22Rv1 (cell line): ENCODE data around the gene IKZF1.

ENCODE experiments used
- H3K27ac ChIP-seq: fragments of 450-650 bp; 2 replicates; pipeline ENCODE4 v1.5.1; 2017
- ZFX ChIP-seq: fragments of 450-650 bp; IDR thresholded peaks from 2 replicates; pipeline ENCODE4 v1.6.1; 2017; ENCODE audit warnings: antibody characterized with exemption, borderline replicate concordance
- TF ChIP-seq, protein P1 (sequence below): fragments of 450-650 bp; IDR thresholded peaks from 2 replicates; pipeline ENCODE4 v1.5.1; 2017; ENCODE audit warnings: mild to moderate bottlenecking

IKZF1 gene

DNA sequence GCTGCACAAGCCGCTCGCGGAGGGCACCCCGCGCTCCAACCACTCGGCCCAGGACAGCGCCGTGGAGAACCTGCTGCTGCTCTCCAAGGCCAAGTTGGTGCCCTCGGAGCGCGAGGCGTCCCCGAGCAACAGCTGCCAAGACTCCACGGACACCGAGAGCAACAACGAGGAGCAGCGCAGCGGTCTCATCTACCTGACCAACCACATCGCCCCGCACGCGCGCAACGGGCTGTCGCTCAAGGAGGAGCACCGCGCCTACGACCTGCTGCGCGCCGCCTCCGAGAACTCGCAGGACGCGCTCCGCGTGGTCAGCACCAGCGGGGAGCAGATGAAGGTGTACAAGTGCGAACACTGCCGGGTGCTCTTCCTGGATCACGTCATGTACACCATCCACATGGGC is 95.6 kb downstream of the IKZF1 start:
- no peak for TF ChIP-seq ZFX
- TF ChIP-seq, protein P1, sequence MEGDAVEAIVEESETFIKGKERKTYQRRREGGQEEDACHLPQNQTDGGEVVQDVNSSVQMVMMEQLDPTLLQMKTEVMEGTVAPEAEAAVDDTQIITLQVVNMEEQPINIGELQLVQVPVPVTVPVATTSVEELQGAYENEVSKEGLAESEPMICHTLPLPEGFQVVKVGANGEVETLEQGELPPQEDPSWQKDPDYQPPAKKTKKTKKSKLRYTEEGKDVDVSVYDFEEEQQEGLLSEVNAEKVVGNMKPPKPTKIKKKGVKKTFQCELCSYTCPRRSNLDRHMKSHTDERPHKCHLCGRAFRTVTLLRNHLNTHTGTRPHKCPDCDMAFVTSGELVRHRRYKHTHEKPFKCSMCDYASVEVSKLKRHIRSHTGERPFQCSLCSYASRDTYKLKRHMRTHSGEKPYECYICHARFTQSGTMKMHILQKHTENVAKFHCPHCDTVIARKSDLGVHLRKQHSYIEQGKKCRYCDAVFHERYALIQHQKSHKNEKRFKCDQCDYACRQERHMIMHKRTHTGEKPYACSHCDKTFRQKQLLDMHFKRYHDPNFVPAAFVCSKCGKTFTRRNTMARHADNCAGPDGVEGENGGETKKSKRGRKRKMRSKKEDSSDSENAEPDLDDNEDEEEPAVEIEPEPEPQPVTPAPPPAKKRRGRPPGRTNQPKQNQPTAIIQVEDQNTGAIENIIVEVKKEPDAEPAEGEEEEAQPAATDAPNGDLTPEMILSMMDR: no peak
- no peak overlapping the region for H3K27ac ChIP-seq

DNA sequence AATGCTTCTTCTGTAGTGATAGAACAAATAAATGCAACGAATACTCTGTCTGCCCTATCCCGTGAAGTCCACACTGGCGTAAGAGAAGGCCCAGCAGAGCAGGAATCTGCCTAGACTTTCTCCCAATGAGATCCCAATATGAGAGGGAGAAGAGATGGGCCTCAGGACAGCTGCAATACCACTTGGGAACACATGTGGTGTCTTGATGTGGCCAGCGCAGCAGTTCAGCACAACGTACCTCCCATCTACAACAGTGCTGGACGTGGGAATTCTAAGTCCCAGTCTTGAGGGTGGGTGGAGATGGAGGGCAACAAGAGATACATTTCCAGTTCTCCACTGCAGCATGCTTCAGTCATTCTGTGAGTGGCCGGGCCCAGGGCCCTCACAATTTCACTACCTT is 99.9 kb downstream of the IKZF1 start:
- H3K27ac ChIP-seq: no peak overlapping the region
- TF ChIP-seq ZFX: no peak
- TF ChIP-seq, protein P1: no peak

DNA sequence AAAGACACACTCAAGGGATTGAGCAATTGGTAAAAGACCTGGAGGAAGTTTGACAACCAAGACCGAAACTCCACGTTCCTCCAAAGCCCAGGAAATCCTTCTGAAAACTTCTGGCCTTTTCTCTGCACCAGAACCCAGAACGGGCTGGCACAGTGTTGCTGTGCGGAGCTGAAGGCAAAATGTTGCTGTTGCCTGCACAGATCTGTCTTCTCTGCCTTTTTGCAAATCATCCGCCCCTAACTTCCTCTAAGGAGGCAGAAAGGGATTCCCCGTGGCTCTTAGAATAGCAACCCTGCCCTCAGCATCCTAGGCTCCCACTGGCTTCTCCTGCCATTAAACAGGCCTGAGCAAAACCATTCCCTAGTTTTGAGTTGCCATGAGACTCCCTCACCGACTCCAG is 100.7 kb downstream of the IKZF1 start:
- TF ChIP-seq ZFX: no peak
- TF ChIP-seq, protein P1: no peak
- H3K27ac ChIP-seq: no peak overlapping the region

DNA sequence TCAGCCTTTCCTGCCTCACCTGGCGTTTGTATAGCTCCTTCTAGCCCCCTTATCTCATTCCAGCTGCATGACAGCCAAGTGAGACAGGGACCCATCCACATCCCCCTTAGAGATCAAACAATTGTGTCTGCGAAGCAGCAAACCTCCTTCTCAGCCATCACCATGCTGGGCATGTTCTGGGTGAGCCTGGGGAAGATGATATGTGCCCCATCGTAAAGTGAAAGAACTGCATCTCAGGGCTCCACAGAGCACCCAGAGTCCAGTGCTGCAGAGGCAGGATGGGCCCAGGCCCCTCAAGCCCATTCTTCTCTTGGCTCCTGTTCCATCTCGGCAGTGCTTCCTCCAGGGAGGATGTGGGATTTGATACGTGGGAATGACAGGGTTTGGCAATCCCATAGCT is 102.4 kb downstream of the IKZF1 start:
- TF ChIP-seq, protein P1: no peak
- TF ChIP-seq ZFX: no peak
- H3K27ac ChIP-seq: no peak overlapping the region

DNA sequence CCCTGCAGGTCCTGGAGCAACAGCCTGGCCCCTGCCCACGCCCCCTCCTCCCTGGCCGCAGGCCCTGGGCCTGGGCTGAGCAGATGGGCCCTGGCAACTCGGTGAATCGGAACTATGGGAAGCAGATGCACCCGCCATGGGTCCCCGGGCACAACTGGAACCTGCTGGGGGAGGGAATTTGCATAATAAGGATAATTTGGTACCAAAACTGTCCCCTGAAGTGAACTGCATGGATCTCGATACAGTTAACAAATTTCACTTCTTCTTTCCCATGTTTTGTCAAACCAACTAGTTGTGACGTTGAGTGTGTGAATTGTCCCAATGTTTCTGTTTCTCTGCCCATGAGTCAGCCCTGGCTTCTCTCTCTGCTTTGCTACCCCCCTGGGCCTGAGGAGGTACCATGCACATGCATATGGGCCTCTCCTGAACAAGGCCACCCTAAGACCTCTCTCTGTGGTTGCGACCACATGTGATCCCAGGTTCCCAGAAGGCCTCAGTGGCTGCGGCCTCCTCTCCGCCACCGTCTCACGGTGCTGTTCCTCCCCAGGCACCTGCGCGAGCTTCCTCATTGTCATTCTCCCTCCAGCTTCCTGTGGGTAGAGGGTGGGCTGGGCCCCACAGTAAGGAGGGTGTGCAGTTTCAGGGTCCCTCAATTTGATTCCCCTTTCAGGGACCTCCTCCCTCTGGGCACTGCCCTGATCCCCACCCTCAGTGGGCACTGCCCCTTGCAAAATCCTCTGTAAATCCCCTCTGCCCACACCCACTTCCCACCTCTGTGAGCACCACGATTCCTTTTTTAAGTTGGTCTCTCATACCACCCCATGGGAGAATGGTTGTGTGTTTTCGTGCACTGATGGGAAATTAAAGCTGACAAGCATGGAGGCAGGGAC is 105.6 kb downstream of the IKZF1 start:
- no peak overlapping the region for H3K27ac ChIP-seq
- TF ChIP-seq, protein P1: no peak
- TF ChIP-seq ZFX: no peak

DNA sequence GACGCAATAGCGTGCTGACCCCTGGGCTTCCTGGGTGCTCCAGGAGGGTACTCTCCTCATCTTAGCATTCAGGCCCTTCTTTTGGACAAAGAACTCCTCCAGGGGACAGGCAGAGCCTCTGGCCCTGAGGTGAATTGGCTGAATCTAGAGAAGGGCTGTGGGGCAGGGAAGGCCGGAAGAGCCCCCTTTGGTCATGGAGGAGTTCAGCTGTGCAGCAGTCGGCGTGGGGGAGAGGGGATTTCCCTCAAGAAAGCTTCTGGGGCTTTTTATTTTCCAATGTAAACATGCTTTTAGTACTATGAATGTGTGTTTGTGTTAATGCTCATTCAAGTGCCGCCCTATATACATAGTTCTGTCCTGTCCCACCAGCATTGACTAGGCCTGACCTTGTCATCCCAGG is 106.8 kb downstream of the IKZF1 start:
- no peak for TF ChIP-seq ZFX
- TF ChIP-seq, protein P1: no peak
- no peak overlapping the region for H3K27ac ChIP-seq

DNA sequence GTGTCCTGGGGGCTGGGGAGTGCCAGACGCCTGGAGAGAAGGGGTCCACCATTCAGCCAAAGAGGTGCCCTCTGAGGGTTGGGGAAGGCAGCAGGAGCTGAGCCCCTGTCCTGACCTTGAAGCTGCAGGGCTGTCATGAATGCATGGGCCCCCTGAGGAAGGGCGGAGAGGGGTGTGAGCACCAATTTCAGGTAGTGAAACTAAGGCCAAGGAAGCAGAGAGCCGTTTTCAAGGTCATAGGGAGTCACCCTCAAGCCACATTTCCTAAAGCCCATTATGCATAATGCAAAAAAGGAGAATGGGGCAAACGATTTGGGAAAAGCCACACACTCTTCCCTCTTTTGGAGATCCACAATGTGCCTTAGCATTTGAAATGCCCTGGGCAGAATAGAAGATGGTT is 108.5 kb downstream of the IKZF1 start:
- H3K27ac ChIP-seq: no peak overlapping the region
- TF ChIP-seq, protein P1: no peak
- no peak for TF ChIP-seq ZFX
